OCI-LY3 (cell line): ENCODE measurements around the gene ENKD1.

Source experiments
- CTCF ChIP-seq: fragments of 200-600, 300-600 bp; sonication (generic); IDR thresholded peaks from 2 replicates; pipeline ENCODE4 v1.5.1; 2014; ENCODE audit warnings: antibody characterized with exemption, low read length, low read depth
- EZH2phosphoT487 ChIP-seq: fragments of 200-600 bp; shearing (Covaris generic); IDR thresholded peaks from 2 replicates; pipeline ENCODE4 v1.6.1; 2018; ENCODE audit warnings: antibody characterized with exemption, mixed run types, low read depth

- TF ChIP-seq CTCF (no peak), EZH2phosphoT487 (no peak)
Measured at GRCh38 chr16:67655363-67655762, 11.2 kb downstream of the ENKD1 start.
